Tongue (tissue), 2 donors: ENCODE measurements around the gene IFRD1. TPM values are rescaled to one million over a fixed set of nuclear protein-coding genes. Genes with fewer than 3 reads are reported as not detected.

ENCODE experiments used
- DNase-seq: peaks from one replicate; pipeline ENCODE4 v3.0.0-alpha.2; 2015
- total RNA-seq: library from RNA; depleted of rRNA; stranded (reverse); fragments of >200 nt; gene quantifications from one replicate; pipeline ENCODE4 v1.2.3, GENCODE V29; 2014

The IFRD1 gene
- total RNA-seq = 46.2 TPM

GRCh38 chr7:112449902-112450806 is at the start of gene IFRD1:
TSS of gene IFRD1 (plus strand) at chr7:112450460. CDS start at chr7:112450689, 229 bp downstream.
- peak; percentile 100 for DNase-seq

- DNase-seq = no peak
Measured at GRCh38 chr7:112404321-112404720, 45.9 kb upstream of the IFRD1 start.

- DNase-seq = no peak
Measured at GRCh38 chr7:112405286-112405685, 45.0 kb upstream of the IFRD1 start.

GRCh38 chr7:112407261-112407660 is 43.0 kb upstream of the IFRD1 start:
- no peak for DNase-seq

GRCh38 chr7:112410092-112410491 is 40.2 kb upstream of the IFRD1 start:
- DNase-seq = no peak

- peak; percentile 68 for DNase-seq
Measured at GRCh38 chr7:112411186-112411795, 39.0 kb upstream of the IFRD1 start.

GRCh38 chr7:112414855-112415490 is 35.3 kb upstream of the IFRD1 start:
- peak; percentile 49 for DNase-seq

GRCh38 chr7:112416127-112416526 is 34.1 kb upstream of the IFRD1 start:
- no peak for DNase-seq

GRCh38 chr7:112419543-112420130 is 30.6 kb upstream of the IFRD1 start:
- no peak for DNase-seq

GRCh38 chr7:112420236-112420861 is 29.9 kb upstream of the IFRD1 start:
- DNase-seq = peak; percentile 30

- DNase-seq = peak; percentile 23
Measured at GRCh38 chr7:112421666-112422486, 28.4 kb upstream of the IFRD1 start.

- DNase-seq = peak; percentile 39
Measured at GRCh38 chr7:112422842-112423496, 27.3 kb upstream of the IFRD1 start.

- DNase-seq = no peak
Measured at GRCh38 chr7:112423987-112424386, 26.3 kb upstream of the IFRD1 start.

- no peak for DNase-seq
Measured at GRCh38 chr7:112427984-112428383, 22.3 kb upstream of the IFRD1 start.

- DNase-seq = no peak
Measured at GRCh38 chr7:112428715-112429114, 21.5 kb upstream of the IFRD1 start.

GRCh38 chr7:112430649-112431048 is 19.6 kb upstream of the IFRD1 start:
- no peak for DNase-seq

- DNase-seq = no peak
Measured at GRCh38 chr7:112431803-112432202, 18.5 kb upstream of the IFRD1 start.

- DNase-seq = no peak
Measured at GRCh38 chr7:112433289-112433688, 17.0 kb upstream of the IFRD1 start.

GRCh38 chr7:112437072-112437471 is 13.2 kb upstream of the IFRD1 start:
- no peak for DNase-seq

GRCh38 chr7:112439476-112439875 is 10.8 kb upstream of the IFRD1 start:
- DNase-seq = no peak

GRCh38 chr7:112442210-112442609 is 8.1 kb upstream of the IFRD1 start:
- DNase-seq = no peak
